Muscle of back (tissue), 11 donors: ENCODE results near the gene ATXN1. TPM values are rescaled to one million over a fixed set of nuclear protein-coding genes. Genes with fewer than 3 reads are reported as not detected.
"Not testable (repeated sequence)": the region's sequence is repeated elsewhere in the genome, so short reads cannot be mapped to it uniquely, and the experiment has no call there.

ENCODE experiments used
- DNase-seq, 3 donors: peaks; one replicate each; pipeline versions ENCODE4 v3.0.0 to v3.0.0-alpha.2; 2013
- polyA plus RNA-seq, 10 donors: library from polyadenylated mRNA; unstranded; fragments of 120-200 nt; gene quantifications; one replicate each; pipeline ENCODE4 v1.2.1, GENCODE V29; 2013; ENCODE audit not compliant: insufficient read length in 10 of 10

The ATXN1 gene
- polyA plus RNA-seq, 10 donors: 13.6 to 16.9 (median 15.0) TPM

DNA sequence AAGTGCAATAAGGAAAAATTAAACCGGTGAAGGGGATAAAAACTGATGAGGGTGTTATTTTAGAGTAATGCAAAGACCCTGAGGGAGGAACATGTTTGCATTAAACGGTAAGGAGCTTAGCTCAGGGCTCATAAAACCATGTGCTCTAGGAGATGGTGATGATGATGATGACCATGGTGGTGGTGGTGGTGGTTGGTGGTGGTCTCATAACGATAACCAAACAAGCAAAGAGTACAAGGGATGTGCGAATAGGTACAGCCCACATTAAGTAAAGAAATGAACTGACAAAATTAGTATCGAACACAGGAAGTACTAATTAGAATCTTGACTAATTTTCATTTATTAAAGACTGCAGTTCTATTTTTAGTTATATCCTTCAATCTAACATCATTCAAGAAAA, 139.1 kb downstream of the ATXN1 start:
- DNase-seq: no peak

GRCh38 chr6:16621002-16621401, 140.3 kb downstream of the ATXN1 start:
- DNase-seq: no peak

- no peak for DNase-seq
These were observed 141.5 kb downstream of the ATXN1 start for GRCh38 chr6:16619777-16620176.

DNA sequence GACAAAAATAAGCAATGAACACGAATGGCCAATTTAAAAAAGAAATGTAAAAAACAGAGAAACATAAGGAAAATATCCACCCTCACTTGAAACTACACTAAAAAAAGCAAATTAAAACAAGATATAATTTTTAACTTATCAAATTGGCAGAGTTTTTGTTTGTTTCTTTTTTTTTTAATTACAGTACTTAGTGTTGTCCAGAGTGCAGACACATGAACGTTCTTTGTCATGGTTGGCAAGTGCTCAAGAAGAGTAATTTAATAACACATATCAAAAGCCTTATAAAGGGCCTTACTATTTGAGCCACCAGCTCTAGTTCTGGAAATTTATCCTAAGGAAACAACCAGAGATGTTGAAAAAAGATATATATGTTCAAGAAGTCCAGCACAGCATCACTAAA, 142.3 kb downstream of the ATXN1 start:
- no peak for DNase-seq

DNA sequence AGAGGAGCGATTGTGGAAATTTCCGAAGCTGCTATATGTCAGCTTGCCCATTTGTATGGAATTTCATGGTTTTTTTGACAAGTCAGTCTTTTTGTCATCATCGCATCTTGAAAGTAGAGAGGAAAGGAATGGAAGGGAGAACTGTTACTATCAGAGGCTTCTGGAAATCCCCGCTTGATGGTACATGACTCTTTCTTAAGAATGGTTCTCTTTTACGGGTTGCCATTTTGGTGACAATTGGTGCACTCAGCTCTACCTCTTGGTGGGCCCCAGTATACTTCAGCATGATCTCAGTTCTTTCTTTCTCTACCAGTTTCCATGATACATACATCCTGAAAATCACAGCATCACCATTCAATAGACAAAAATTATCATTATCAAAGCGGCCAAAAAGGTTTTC, 146.0 kb downstream of the ATXN1 start:
- not testable (repeated sequence) for DNase-seq

GRCh38 chr6:16614143-16614542, 147.1 kb downstream of the ATXN1 start:
- DNase-seq: not testable (repeated sequence)

- DNase-seq: not testable (repeated sequence)
These were observed 147.8 kb downstream of the ATXN1 start for GRCh38 chr6:16613504-16613903.

- DNase-seq: no peak
These were observed 152.8 kb downstream of the ATXN1 start for GRCh38 chr6:16608444-16608843.

- no peak for DNase-seq
These were observed 159.2 kb downstream of the ATXN1 start for GRCh38 chr6:16602035-16602434.

DNA sequence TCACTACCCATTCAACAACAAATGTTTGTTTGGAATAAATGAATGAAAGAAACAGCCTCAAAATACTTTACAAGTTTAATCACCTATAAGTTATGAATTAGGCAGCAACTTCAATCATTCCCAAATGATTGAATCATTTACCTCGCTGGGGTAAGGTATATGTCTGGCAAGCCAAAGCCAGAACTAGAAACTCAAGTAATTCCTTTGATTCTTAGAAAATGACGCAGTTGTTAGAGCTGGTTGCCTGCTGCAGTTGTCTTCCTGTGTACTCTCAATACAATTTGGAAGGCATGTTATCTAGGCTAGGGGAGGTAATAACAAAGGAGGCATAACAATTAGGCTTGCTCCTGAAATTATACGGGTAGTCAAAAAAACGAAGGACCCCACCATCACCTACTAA, 160.6 kb downstream of the ATXN1 start:
- no peak for DNase-seq

- no peak for DNase-seq
These were observed 161.2 kb downstream of the ATXN1 start for GRCh38 chr6:16600026-16600425.

- no peak for DNase-seq
These were observed 164.5 kb downstream of the ATXN1 start for GRCh38 chr6:16596616-16597331.

DNA sequence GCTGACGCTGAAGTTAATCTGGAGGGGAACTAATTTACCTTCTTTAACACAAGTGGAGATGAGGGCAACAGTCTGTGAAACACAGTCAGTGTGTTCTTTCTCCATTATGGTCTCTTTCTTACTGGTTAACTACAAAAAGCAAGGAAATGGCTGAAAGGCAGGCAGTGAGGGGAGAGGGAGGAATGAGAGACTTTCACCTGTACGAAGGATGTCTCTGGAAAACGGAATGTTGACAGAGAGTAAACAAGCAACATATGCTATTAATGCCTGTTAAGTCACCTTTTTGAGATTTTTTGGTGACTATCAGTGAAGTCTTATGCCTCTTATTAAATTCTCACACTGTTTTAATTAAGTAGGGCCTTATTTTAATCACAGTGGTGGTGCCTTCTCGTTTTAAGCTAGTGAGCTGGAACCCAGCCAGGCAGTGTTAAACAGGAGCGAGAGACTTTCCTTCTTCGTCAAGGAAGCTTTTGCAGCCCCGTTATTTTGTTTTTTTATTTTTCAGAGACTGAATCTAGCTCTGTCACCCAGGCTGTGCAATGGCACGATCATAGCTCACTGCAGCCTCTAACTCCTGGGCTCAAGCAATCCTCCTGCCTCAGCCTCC, 165.6 kb downstream of the ATXN1 start:
- DNase-seq: no peak

DNA sequence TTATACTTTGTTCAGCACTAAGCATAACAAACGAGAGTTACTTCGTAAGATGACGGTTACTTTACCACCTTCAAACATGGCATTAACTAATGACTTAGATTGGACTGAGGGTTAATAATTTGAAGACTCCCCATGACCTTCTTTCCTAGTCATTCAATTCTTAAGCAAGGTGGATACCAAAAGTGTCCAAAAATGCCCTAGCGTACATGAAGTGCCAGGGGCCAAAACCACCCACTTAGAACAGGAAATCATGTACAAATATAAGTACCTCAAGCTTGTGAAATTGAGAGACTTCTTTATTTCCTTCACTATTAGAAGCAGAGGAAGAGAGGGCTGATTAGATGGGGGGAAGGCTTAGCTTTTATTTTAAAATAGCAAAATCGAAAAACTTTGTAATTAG, 166.4 kb downstream of the ATXN1 start:
- no peak for DNase-seq

DNA sequence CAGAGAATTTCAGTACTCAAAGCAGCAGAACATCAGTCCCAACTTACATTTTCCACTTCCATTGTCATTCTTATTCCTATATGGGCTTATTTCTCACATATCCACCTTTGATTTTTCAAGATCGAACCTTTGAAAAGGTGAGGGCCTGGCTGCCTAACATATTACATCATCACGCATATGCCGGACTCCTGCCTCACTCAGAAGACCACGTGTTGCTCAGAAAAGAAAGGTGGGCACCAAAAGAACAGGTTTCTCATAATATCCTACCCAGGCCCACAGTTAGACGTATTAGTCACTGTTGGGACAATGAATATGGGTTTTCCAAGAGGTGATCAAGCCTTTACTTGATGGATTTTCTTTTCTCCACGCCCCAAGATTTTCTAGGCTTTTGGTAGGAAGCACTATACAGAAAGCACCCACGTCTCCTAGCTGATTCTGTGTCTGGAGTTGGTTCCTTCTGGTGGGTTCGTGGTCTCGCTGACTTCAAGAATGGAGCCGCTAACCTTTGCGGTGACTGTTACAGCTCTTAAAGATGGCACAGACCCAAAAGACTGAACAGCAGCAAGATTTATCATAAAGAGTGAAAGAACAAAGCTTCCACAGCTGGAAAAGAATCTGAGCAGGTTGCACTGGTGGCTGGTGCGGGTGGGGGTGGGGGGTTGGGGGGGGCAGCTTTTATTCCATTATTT, 168.9 kb downstream of the ATXN1 start:
- no peak for DNase-seq

- DNase-seq: peak in 1 of 3 donors; percentile 25
These were observed 169.7 kb downstream of the ATXN1 start for GRCh38 chr6:16591396-16592222.

- DNase-seq: no peak
These were observed 175.5 kb downstream of the ATXN1 start for GRCh38 chr6:16585805-16586204.

- DNase-seq: no peak
These were observed 178.0 kb downstream of the ATXN1 start for GRCh38 chr6:16583144-16583762.

DNA sequence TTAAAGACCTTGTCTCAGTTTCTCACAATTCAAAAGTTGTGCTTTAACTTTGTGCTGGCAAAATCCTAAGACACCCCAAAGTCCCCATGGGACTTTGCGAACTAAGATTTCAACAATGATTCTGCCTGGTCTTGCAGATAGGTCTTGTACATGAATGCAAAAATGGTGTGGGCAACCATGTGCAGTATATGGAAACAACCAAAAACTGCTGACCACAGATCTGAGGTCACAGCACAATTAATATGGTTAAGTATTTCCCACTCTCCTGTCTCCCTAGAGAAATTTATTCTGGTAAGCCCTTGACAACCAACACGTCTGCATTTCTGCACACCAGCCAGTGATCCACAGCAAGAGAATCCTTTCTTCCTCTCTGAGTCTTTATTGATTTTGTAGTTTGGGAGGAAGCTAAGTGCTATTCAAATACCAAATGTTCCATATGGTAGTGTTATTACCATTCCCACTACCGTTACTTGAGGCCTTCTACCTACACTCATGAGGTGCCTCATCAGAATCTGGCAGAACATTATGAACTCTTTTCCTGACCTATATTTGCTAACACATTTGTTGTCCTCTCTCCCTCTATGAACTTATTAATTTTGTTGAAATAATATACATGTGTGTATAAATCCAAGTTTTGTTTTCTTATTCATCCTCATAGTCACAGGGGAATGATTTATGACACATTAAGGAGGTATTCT, 178.7 kb downstream of the ATXN1 start:
- no peak for DNase-seq

- DNase-seq: peak in 1 of 3 donors; percentile 62
These were observed 182.5 kb downstream of the ATXN1 start for GRCh38 chr6:16578695-16579285.
